Smooth muscle cell (in vitro differentiated cells): ENCODE data around the gene KCNT1. TPM values are rescaled to one million over a fixed set of nuclear protein-coding genes. Genes with fewer than 3 reads are reported as not detected.

Experiments
- DNase-seq: peaks from one replicate; lab custom pipeline; 2025; ENCODE audit not compliant: unreplicated experiment; lab: John Stamatoyannopoulos, UW
- H2AFZ ChIP-seq: fragments of 200-600 bp; sonication (generic); 2 replicates; pipeline ENCODE4 v1.6.0; 2016; ENCODE audit warnings: antibody characterized with exemption, low read depth, mild to moderate bottlenecking
- H3F3A ChIP-seq: fragments of 200-600 bp; sonication (generic); 2 replicates; pipeline ENCODE4 v1.6.0; 2017; ENCODE audit warnings: antibody characterized with exemption, low read depth
- H3K27ac ChIP-seq: fragments of 200-600 bp; sonication (generic); 2 replicates; pipeline ENCODE4 v1.5.1; 2016; ENCODE audit warnings: low read depth, mild to moderate bottlenecking
- H3K27me3 ChIP-seq: fragments of 200-600 bp; sonication (generic); 2 replicates; pipeline ENCODE4 v1.6.1; 2016; ENCODE audit warnings: low read depth, mild to moderate bottlenecking
- H3K36me3 ChIP-seq: fragments of 200-600 bp; sonication (generic); 2 replicates; pipeline ENCODE4 v1.5.1; 2016; ENCODE audit warnings: low read depth
- H3K4me1 ChIP-seq: fragments of 200-600 bp; sonication (generic); 2 replicates; pipeline ENCODE4 v1.5.1; 2016; ENCODE audit warnings: low read depth
- H3K4me2 ChIP-seq: fragments of 200-600 bp; sonication (generic); 2 replicates; pipeline ENCODE4 v1.6.0; 2016; ENCODE audit warnings: mild to moderate bottlenecking
- H3K4me3 ChIP-seq: fragments of 200-600 bp; sonication (generic); 2 replicates; pipeline ENCODE4 v1.5.1; 2016; ENCODE audit warnings: mild to moderate bottlenecking
- H3K79me2 ChIP-seq: fragments of 200-600 bp; sonication (generic); 2 replicates; pipeline ENCODE4 v1.6.0; 2016; ENCODE audit warnings: low read depth, mild to moderate bottlenecking
- H3K9ac ChIP-seq: fragments of 200-600 bp; sonication (generic); 2 replicates; pipeline ENCODE4 v1.6.0; 2016; ENCODE audit warnings: low read depth
- H3K9me3 ChIP-seq: fragments of 200-600 bp; sonication (generic); replicated peaks from 2 replicates; pipeline ENCODE4 v1.5.1; 2016; ENCODE audit warnings: low read depth
- H4K20me1 ChIP-seq: fragments of 200-600 bp; sonication (generic); 2 replicates; pipeline ENCODE4 v1.6.0; 2016; ENCODE audit warnings: low read depth
- WGBS: methylation state at CpG from one replicate; pipeline ENCODE4 v1.1.7; 2016; ENCODE audit warnings: low lambda C conversion rate; 5-methylcytosine and 5-hydroxymethylcytosine counted together
- polyA plus RNA-seq: library from polyadenylated mRNA; unstranded; fragments of >200 nt; fragmentation: Nextera tagmentation; extraction: Ambion mirVana; gene quantifications from 2 replicates; pipeline ENCODE4 v1.2.1, GENCODE V29; 2016
- total RNA-seq: library from RNA; depleted of rRNA; stranded (reverse); fragments of >200 nt; gene quantifications from 2 replicates; pipeline ENCODE4 v1.2.3, GENCODE V29; 2014
- TF ChIP-seq, protein P1 (sequence below): fragments of 200-600 bp; sonication (generic); IDR thresholded peaks from 2 replicates; pipeline ENCODE4 v1.5.1; 2017; ENCODE audit warnings: borderline replicate concordance, mild to moderate bottlenecking, antibody characterized with exemption; ENCODE audit not compliant: insufficient read depth, poor library complexity, severe bottlenecking

Gene KCNT1
- total and polyA plus RNA-seq, 2 experiments from 2014 or later: not detected

DNA sequence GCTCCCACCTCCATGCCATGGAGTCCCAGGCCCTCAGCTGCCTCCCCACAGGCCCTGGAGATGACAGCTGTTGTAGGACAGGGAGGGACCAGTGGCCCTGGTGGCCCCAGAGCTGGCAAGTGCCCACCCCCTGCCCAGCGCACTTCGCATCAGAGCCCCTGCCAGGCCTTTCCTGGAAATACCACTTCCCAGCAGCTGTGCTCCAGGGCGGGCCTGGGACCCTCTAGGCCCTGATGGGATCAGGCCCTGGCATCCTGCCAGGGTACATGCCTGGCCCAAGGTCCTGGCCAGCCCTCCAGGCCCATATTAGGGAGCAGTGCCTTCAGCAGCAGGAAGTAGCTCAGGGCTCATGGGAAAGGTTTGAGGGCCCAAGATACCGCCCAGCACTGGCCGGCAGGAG lies 2.5 kb downstream of the KCNT1 start:
- Histone ChIP-seq H3K27me3 (peaks cover 3% of the 10 kb centered on the region), H3K79me2 (no peaks in the 10 kb centered on the region), H3K4me1 (peaks cover 4% of the 10 kb centered on the region), H3K9ac (no peak overlapping the region), H3K4me3 (no peak overlapping the region), H4K20me1 (no peaks in the 10 kb centered on the region), H3K4me2 (no peak overlapping the region), H3K9me3 (no peaks in the 10 kb centered on the region), H2AFZ (no peak overlapping the region), H3K36me3 (no peaks in the 10 kb centered on the region), H3F3A (no peaks in the 10 kb centered on the region), H3K27ac (no peak overlapping the region)
- no peak for DNase-seq
- 77% methylated on average over 5 of the region's 5 CpGs for WGBS
- TF ChIP-seq, protein P1, sequence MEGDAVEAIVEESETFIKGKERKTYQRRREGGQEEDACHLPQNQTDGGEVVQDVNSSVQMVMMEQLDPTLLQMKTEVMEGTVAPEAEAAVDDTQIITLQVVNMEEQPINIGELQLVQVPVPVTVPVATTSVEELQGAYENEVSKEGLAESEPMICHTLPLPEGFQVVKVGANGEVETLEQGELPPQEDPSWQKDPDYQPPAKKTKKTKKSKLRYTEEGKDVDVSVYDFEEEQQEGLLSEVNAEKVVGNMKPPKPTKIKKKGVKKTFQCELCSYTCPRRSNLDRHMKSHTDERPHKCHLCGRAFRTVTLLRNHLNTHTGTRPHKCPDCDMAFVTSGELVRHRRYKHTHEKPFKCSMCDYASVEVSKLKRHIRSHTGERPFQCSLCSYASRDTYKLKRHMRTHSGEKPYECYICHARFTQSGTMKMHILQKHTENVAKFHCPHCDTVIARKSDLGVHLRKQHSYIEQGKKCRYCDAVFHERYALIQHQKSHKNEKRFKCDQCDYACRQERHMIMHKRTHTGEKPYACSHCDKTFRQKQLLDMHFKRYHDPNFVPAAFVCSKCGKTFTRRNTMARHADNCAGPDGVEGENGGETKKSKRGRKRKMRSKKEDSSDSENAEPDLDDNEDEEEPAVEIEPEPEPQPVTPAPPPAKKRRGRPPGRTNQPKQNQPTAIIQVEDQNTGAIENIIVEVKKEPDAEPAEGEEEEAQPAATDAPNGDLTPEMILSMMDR: no peak

DNA sequence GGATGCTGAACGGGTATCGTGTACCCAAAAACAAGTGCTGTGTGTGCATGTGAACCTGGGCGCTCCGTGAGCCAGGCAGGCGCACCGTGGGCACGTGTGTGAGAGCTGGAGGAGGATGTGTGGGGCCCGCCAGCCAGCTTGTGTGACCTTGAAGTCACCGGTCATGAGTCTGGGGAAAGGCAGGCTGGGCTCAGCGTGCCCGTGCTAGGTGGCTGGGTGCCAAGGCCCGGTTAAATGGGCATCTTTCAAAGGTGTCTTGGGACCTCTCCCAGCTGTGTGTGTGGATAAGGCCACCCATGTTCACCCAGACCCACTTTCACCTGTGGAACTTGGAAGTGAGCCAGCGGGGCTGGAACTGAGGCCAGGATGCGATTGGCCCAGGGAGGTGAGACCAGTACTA lies 3.4 kb downstream of the KCNT1 start:
- Histone ChIP-seq H3K79me2 (no peaks in the 10 kb centered on the region), H3K36me3 (no peaks in the 10 kb centered on the region), H2AFZ (no peak overlapping the region), H3K4me3 (no peak overlapping the region), H3K4me1 (peaks cover 4% of the 10 kb centered on the region), H3K9me3 (no peaks in the 10 kb centered on the region), H3K27ac (no peak overlapping the region), H3K9ac (no peak overlapping the region), H3K4me2 (no peak overlapping the region), H4K20me1 (no peaks in the 10 kb centered on the region), H3K27me3 (peaks cover 3% of the 10 kb centered on the region), H3F3A (no peaks in the 10 kb centered on the region)
- WGBS: 88% methylated on average over 14 of the region's 14 CpGs
- TF ChIP-seq, protein P1: no peak
- DNase-seq: no peak

DNA sequence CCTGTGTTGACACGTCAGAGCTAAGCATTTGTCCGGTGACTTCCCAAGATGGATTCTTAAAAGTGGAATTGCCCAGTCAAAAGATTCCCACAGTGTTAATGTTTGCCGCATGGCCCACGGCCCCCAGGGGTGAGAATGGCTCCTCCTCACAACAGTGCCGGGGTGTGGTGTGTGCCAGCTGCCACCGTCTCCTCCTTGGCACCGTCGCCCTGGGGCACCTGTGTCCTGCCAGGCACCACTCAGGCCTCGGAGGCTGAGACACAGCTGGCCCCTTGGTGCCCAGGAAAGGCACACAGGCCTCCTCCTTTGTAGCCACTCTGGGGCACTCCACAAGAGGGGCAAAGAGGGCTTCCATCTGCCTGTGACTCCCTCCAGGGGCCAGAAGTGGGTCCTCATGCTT lies 4.3 kb downstream of the KCNT1 start:
- 92% methylated on average over 9 of the region's 9 CpGs for WGBS
- Histone ChIP-seq H3K9me3 (no peaks in the 10 kb centered on the region), H3K27ac (no peak overlapping the region), H3K4me3 (no peak overlapping the region), H3K36me3 (no peaks in the 10 kb centered on the region), H3K9ac (no peak overlapping the region), H4K20me1 (no peaks in the 10 kb centered on the region), H3F3A (no peaks in the 10 kb centered on the region), H3K4me1 (peaks cover 3% of the 10 kb centered on the region), H3K79me2 (no peaks in the 10 kb centered on the region), H3K4me2 (no peak overlapping the region), H3K27me3 (peaks cover 3% of the 10 kb centered on the region), H2AFZ (no peak overlapping the region)
- DNase-seq: no peak
- TF ChIP-seq, protein P1: no peak
